ENCODE results near the gene F10. TPM values are rescaled to one million over a fixed set of nuclear protein-coding genes. Genes with fewer than 3 reads are reported as not detected.

The F10 gene
- total RNA-seq, 1 experiment from 2014 or later = 0.18 TPM

DNA sequence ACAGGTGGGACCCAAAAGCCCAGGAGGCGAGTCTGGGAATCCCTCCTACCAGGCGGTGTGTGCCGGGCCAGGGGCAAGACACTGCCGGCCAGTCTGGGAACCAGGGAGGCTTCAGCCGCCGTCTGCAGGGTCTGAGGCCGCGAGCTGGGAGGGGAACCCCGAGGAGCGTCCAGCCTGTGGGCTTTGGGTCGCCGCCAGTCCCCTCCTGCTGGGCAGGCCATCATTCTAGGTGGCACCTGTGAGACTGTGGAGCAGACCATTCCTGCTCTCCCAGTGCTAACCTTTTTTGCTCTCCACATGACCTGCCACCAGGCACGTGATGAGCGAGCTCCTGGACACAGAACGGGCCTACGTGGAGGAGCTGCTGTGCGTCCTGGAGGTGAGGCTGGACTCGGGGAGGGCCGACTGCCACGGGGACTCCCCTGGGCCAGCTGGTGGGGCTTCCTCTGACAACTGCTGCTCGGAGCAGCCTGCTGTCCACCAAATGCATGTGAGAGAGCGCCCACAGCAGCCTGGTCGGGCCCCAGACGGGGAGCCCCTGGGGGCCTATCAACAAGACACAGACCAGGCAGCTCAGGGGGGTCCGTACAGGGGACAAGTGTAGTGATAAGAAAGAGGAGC, 41.6 kb upstream of the F10 start:
- CTCF ChIA-PET = no interaction called here
- ATAC-seq = 0 out of 2 replicates have a peak, but pooled peaks have one; percentile 36
- no peak overlapping the region for H3K27ac ChIP-seq (ENCODE audit: low read length)

DNA sequence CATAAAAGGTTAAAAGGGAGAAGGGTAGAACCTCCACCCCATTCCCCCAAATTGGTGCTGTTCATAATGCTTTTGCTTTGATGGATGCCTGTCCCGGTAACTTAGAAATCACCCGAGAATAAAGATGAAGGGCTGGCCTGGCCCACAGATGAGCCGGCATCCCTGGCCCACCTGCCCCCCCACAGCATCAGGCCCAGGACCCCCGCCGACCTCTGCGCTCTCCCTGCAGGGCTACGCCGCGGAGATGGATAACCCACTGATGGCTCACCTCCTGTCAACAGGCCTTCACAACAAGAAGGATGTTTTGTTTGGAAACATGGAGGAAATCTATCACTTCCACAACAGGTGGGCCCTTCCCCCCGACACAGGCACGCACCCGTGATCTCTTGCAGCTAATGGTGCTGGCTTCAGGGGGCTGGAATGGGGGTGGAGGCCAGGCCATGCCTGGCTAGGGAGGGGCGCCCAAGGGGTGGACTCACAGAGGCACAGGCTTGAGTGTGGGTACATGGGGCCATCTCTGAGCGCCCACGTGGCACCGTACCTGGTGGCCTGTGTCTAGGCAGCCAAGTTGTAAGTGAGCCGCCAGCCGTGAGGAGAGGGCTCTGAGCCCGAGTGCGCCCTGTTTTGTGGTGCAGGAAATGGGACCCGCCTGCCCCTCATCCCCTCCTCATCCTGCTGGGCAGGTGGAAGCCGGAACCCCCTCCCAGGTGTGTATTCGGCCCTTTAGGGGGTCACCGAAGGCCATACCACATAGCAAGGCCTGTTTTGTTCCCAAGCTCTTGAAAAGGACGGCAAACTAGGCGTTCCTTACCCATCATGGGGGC, 40.2 kb upstream of the F10 start:
- no peak for ATAC-seq
- intact Hi-C loops (cut with micrococcal nuclease; ENCODE audit: unreplicated experiment) = no loop called here
- Histone ChIP-seq H3K9me3 (ENCODE audit: control insufficient read depth, insufficient read depth, low read depth, low read length) (no peaks in the 10 kb centered on the region), H3K27me3 (ENCODE audit: control insufficient read depth, insufficient read depth, low read length) (no peaks in the 10 kb centered on the region), H3K4me3 (ENCODE audit: low read depth in 2 of 2, low read length in 2 of 2) (no peak overlapping the region), H3K4me1 (ENCODE audit: control insufficient read depth, insufficient read depth, low read length) (no peaks in the 10 kb centered on the region), H3K36me3 (ENCODE audit: control insufficient read depth, insufficient read depth, low read length) (no peaks in the 10 kb centered on the region), H3K27ac (ENCODE audit: low read length) (no peak overlapping the region)
- BruUV-seq (replicated peaks) = no TSS peak
- ChIA-PET POLR2A (no interaction called here), CTCF (no interaction called here)
- in situ Hi-C loops (cut with HindIII; ENCODE audit: low pct_unique_long_range_greater_than_20kb, low sequenced_read_pairs) = no loop called here
- no peak for TF ChIP-seq TCF7L2 (IDR thresholded peaks at IDR 0.05; ENCODE audit: low read depth, low read length)
- no peak for TF ChIP-seq POLR2AphosphoS5 (IDR thresholded peaks at IDR 0.05; ENCODE audit: low read depth, low read length)
- TF ChIP-seq, protein P1, sequence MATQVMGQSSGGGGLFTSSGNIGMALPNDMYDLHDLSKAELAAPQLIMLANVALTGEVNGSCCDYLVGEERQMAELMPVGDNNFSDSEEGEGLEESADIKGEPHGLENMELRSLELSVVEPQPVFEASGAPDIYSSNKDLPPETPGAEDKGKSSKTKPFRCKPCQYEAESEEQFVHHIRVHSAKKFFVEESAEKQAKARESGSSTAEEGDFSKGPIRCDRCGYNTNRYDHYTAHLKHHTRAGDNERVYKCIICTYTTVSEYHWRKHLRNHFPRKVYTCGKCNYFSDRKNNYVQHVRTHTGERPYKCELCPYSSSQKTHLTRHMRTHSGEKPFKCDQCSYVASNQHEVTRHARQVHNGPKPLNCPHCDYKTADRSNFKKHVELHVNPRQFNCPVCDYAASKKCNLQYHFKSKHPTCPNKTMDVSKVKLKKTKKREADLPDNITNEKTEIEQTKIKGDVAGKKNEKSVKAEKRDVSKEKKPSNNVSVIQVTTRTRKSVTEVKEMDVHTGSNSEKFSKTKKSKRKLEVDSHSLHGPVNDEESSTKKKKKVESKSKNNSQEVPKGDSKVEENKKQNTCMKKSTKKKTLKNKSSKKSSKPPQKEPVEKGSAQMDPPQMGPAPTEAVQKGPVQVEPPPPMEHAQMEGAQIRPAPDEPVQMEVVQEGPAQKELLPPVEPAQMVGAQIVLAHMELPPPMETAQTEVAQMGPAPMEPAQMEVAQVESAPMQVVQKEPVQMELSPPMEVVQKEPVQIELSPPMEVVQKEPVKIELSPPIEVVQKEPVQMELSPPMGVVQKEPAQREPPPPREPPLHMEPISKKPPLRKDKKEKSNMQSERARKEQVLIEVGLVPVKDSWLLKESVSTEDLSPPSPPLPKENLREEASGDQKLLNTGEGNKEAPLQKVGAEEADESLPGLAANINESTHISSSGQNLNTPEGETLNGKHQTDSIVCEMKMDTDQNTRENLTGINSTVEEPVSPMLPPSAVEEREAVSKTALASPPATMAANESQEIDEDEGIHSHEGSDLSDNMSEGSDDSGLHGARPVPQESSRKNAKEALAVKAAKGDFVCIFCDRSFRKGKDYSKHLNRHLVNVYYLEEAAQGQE (IDR thresholded peaks at IDR 0.05; ENCODE audit: insufficient read depth in 1 of 2, low read depth in 2 of 2, low read length in 1 of 2) = no peak
- no peak for TF ChIP-seq SIN3A (IDR thresholded peaks at IDR 0.05; ENCODE audit: borderline replicate concordance, insufficient read depth, low read depth, low read length)
- TF ChIP-seq, protein P2, sequence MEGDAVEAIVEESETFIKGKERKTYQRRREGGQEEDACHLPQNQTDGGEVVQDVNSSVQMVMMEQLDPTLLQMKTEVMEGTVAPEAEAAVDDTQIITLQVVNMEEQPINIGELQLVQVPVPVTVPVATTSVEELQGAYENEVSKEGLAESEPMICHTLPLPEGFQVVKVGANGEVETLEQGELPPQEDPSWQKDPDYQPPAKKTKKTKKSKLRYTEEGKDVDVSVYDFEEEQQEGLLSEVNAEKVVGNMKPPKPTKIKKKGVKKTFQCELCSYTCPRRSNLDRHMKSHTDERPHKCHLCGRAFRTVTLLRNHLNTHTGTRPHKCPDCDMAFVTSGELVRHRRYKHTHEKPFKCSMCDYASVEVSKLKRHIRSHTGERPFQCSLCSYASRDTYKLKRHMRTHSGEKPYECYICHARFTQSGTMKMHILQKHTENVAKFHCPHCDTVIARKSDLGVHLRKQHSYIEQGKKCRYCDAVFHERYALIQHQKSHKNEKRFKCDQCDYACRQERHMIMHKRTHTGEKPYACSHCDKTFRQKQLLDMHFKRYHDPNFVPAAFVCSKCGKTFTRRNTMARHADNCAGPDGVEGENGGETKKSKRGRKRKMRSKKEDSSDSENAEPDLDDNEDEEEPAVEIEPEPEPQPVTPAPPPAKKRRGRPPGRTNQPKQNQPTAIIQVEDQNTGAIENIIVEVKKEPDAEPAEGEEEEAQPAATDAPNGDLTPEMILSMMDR (IDR thresholded peaks at IDR 0.05) = no peak
- DNase-seq (ENCODE audit: low read depth, low spot score) = no peak

More for the DNA sequence above, 41.6 kb upstream of the F10 start:
- BruUV-seq (replicated peaks) = no TSS peak
- DNase-seq (ENCODE audit: low read depth, low spot score) = no peak
- TF ChIP-seq, protein P1 (IDR thresholded peaks at IDR 0.05; ENCODE audit: insufficient read depth in 1 of 2, low read depth in 2 of 2, low read length in 1 of 2) = no peak
- TF ChIP-seq SIN3A (IDR thresholded peaks at IDR 0.05; ENCODE audit: borderline replicate concordance, insufficient read depth, low read depth, low read length) (no peak), TCF7L2 (IDR thresholded peaks at IDR 0.05; ENCODE audit: low read depth, low read length) (no peak), POLR2AphosphoS5 (IDR thresholded peaks at IDR 0.05; ENCODE audit: low read depth, low read length) (no peak)
- TF ChIP-seq, protein P2 (IDR thresholded peaks at IDR 0.05) = no peak
- intact Hi-C loops (cut with micrococcal nuclease; ENCODE audit: unreplicated experiment) (no loop called here), in situ Hi-C loops (cut with HindIII; ENCODE audit: low pct_unique_long_range_greater_than_20kb, low sequenced_read_pairs) (no loop called here)
- no peaks in the 10 kb centered on the region for H3K9me3 ChIP-seq (ENCODE audit: control insufficient read depth, insufficient read depth, low read depth, low read length)
- POLR2A ChIA-PET = no interaction called here
- H3K27me3 ChIP-seq (ENCODE audit: control insufficient read depth, insufficient read depth, low read length) = no peaks in the 10 kb centered on the region
- H3K36me3 ChIP-seq (ENCODE audit: control insufficient read depth, insufficient read depth, low read length) = no peaks in the 10 kb centered on the region
- H3K4me1 ChIP-seq (ENCODE audit: control insufficient read depth, insufficient read depth, low read length) = no peaks in the 10 kb centered on the region
- H3K4me3 ChIP-seq (ENCODE audit: low read depth in 2 of 2, low read length in 2 of 2) = no peak overlapping the region

All from Panc1 (cell line).